Naive B cell (primary cell): ENCODE data around the gene SETMAR. TPM values are rescaled to one million over a fixed set of nuclear protein-coding genes. Genes with fewer than 3 reads are reported as not detected.
A peak's percentile ranks its signal among the peaks of the same experiment; 100 is the strongest.
"Not testable (repeated sequence)": the region's sequence is repeated elsewhere in the genome, so short reads cannot be mapped to it uniquely, and the experiment has no call there.

Experiments
- ATAC-seq, 2 donors: fragments of 150-1000 bp; cut with Tn5 transposase; 2 replicates each; pipeline ENCODE4 v1.10.0; 2021; ENCODE audit warnings: low read depth in 2 of 2, mild to moderate bottlenecking in 2 of 2, moderate library complexity in 2 of 2
- DNase-seq: peaks from one replicate; pipeline ENCODE4 v3.0.0; 2022
- H3K27ac Mint-ChIP-seq, 6 donors: one replicate each; pipeline ENCODE4 v1.8.0; 2020 to 2022; ENCODE audit warnings: mild to moderate bottlenecking in 6 of 6, mixed read lengths in 6 of 6, moderate library complexity in 5 of 6, inconsistent platforms in 2 of 6
- H3K27me3 Mint-ChIP-seq, 3 donors: one replicate each; pipeline ENCODE4 v1.8.0; 2021 to 2022; ENCODE audit warnings: mixed read lengths in 3 of 3, mild to moderate bottlenecking in 1 of 3
- H3K36me3 Mint-ChIP-seq, 2 donors: one replicate each; pipeline ENCODE4 v1.8.0; 2020 to 2022; ENCODE audit warnings: mixed read lengths in 2 of 2, inconsistent platforms in 1 of 2, mild to moderate bottlenecking in 1 of 2
- H3K4me1 Mint-ChIP-seq, 3 donors: one replicate each; pipeline ENCODE4 v1.8.0; 2020 to 2022; ENCODE audit warnings: mixed read lengths in 3 of 3, inconsistent platforms in 1 of 3, mild to moderate bottlenecking in 1 of 3, moderate library complexity in 1 of 3
- H3K4me3 Mint-ChIP-seq, 8 donors: one replicate each; pipeline ENCODE4 v1.8.0; 2020 to 2022; ENCODE audit warnings: mild to moderate bottlenecking in 8 of 8, mixed read lengths in 8 of 8, moderate library complexity in 8 of 8, inconsistent platforms in 2 of 8
- H3K9me3 Mint-ChIP-seq, 7 donors: one replicate each; pipeline ENCODE4 v1.8.0; 2020 to 2022; ENCODE audit warnings: mixed read lengths in 7 of 7, mild to moderate bottlenecking in 5 of 7, inconsistent platforms in 2 of 7, moderate library complexity in 1 of 7
- polyA plus RNA-seq, 6 donors: library from polyadenylated mRNA; unstranded; fragments of 300-500 nt; fragmentation: Illumina TruSeq; gene quantifications; one replicate each; pipeline ENCODE4 v1.2.3, GENCODE V29; 2021; ENCODE audit warnings: low read depth in 6 of 6

Gene SETMAR
- polyA plus RNA-seq, 6 donors from 2014 or later, result 7.4 to 11.1 (median 8.3) TPM; not detected in 1

GRCh38 chr3:4323246-4324027 is 20.3 kb downstream of the SETMAR start:
- Mint-ChIP-seq H3K27ac (peak overlapping the region in 1 of 6 donors; percentile 94), H3K9me3 (peaks cover 0 to 11% (median 2%) of the 10 kb centered on the region in 7 donors), H3K36me3 (peaks cover 0 to 2% of the 10 kb centered on the region in 2 donors), H3K27me3 (no peaks in the 10 kb centered on the region), H3K4me1 (no peaks in the 10 kb centered on the region), H3K4me3 (no peak overlapping the region)
- DNase-seq (no peak), ATAC-seq (no peak)

GRCh38 chr3:4326868-4327267 is 23.7 kb downstream of the SETMAR start:
- no peaks in the 10 kb centered on the region for H3K4me1 Mint-ChIP-seq

GRCh38 chr3:4329806-4330205 is 26.6 kb downstream of the SETMAR start:
- H3K27me3 Mint-ChIP-seq, ATAC-seq, DNase-seq, H3K27ac Mint-ChIP-seq, H3K4me3 Mint-ChIP-seq, H3K4me1 Mint-ChIP-seq: not testable (repeated sequence)
- H3K36me3 Mint-ChIP-seq, result peaks cover 9 to 19% of the 10 kb centered on the region in 2 donors
- H3K9me3 Mint-ChIP-seq, result peaks cover 8 to 34% (median 25%) of the 10 kb centered on the region in 7 donors

More at GRCh38 chr3:4326868-4327267, 23.7 kb downstream of the SETMAR start:
- H3K9me3 Mint-ChIP-seq, result peaks cover 8 to 34% (median 25%) of the 10 kb centered on the region in 7 donors
- peaks cover 9 to 19% of the 10 kb centered on the region in 2 donors for H3K36me3 Mint-ChIP-seq
- no peak overlapping the region for H3K4me3 Mint-ChIP-seq
- DNase-seq (no peak), ATAC-seq (no peak)
- H3K27me3 Mint-ChIP-seq, result no peaks in the 10 kb centered on the region
- H3K27ac Mint-ChIP-seq, result no peak overlapping the region

GRCh38 chr3:4332111-4332510 is 28.9 kb downstream of the SETMAR start:
- ATAC-seq, result no peak
- H3K27me3 Mint-ChIP-seq, result no peaks in the 10 kb centered on the region
- peaks cover 0 to 5% (median 0%) of the 10 kb centered on the region in 3 donors for H3K4me1 Mint-ChIP-seq
- H3K27ac Mint-ChIP-seq, result no peak overlapping the region
- peaks cover 9 to 19% of the 10 kb centered on the region in 2 donors for H3K36me3 Mint-ChIP-seq
- H3K9me3 Mint-ChIP-seq, result peaks cover 8 to 26% (median 25%) of the 10 kb centered on the region in 7 donors
- no peak for DNase-seq
- H3K4me3 Mint-ChIP-seq, result no peak overlapping the region

- Mint-ChIP-seq H3K36me3 (peaks cover 9 to 19% of the 10 kb centered on the region in 2 donors), H3K4me1 (peaks cover 0 to 5% (median 0%) of the 10 kb centered on the region in 3 donors), H3K27me3 (no peaks in the 10 kb centered on the region), H3K4me3 (no peak overlapping the region), H3K27ac (no peak overlapping the region), H3K9me3 (peaks cover 8 to 26% (median 24%) of the 10 kb centered on the region in 7 donors)
- ATAC-seq (no peak), DNase-seq (no peak)
These were observed 29.4 kb downstream of the SETMAR start for GRCh38 chr3:4332574-4332973.

GRCh38 chr3:4332991-4333390 is 29.8 kb downstream of the SETMAR start:
- ATAC-seq (no peak), DNase-seq (no peak)
- no peak overlapping the region for H3K4me3 Mint-ChIP-seq
- peaks cover 9 to 19% of the 10 kb centered on the region in 2 donors for H3K36me3 Mint-ChIP-seq
- peak overlapping the region in 1 of 6 donors; percentile 80 for H3K27ac Mint-ChIP-seq
- peaks cover 8 to 26% (median 23%) of the 10 kb centered on the region in 7 donors for H3K9me3 Mint-ChIP-seq
- H3K27me3 Mint-ChIP-seq, result no peaks in the 10 kb centered on the region
- peaks cover 0 to 5% (median 0%) of the 10 kb centered on the region in 3 donors for H3K4me1 Mint-ChIP-seq

- Mint-ChIP-seq H3K4me3 (no peak overlapping the region), H3K36me3 (peaks cover 7 to 9% of the 10 kb centered on the region in 2 donors), H3K27ac (no peak overlapping the region), H3K4me1 (peaks cover 0 to 5% (median 0%) of the 10 kb centered on the region in 3 donors), H3K27me3 (no peaks in the 10 kb centered on the region), H3K9me3 (peaks cover 6 to 12% (median 10%) of the 10 kb centered on the region in 7 donors)
- DNase-seq (no peak), ATAC-seq (no peak)
These were observed 31.4 kb downstream of the SETMAR start for GRCh38 chr3:4334548-4334947.

- peaks cover 0 to 5% (median 0%) of the 10 kb centered on the region in 3 donors for H3K4me1 Mint-ChIP-seq
- no peak for DNase-seq
- no peak overlapping the region for H3K27ac Mint-ChIP-seq
- H3K36me3 Mint-ChIP-seq, result peaks cover 0 to 7% of the 10 kb centered on the region in 2 donors
- no peaks in the 10 kb centered on the region for H3K9me3 Mint-ChIP-seq
- H3K27me3 Mint-ChIP-seq, result no peaks in the 10 kb centered on the region
- H3K4me3 Mint-ChIP-seq, result no peak overlapping the region
- ATAC-seq, result no peak
These were observed 32.8 kb downstream of the SETMAR start for GRCh38 chr3:4335840-4336562.

- Mint-ChIP-seq H3K4me1 (peaks cover 0 to 5% (median 0%) of the 10 kb centered on the region in 3 donors), H3K36me3 (peaks cover 0 to 7% of the 10 kb centered on the region in 2 donors), H3K4me3 (no peak overlapping the region), H3K27me3 (no peaks in the 10 kb centered on the region), H3K27ac (peak overlapping the region in 1 of 6 donors; percentile 0), H3K9me3 (no peaks in the 10 kb centered on the region)
- no peak for ATAC-seq
- no peak for DNase-seq
These were observed 33.8 kb downstream of the SETMAR start for GRCh38 chr3:4336850-4337546.

GRCh38 chr3:4338751-4339150 is 35.6 kb downstream of the SETMAR start:
- Mint-ChIP-seq H3K27me3 (no peaks in the 10 kb centered on the region), H3K4me1 (no peaks in the 10 kb centered on the region), H3K4me3 (no peak overlapping the region), H3K9me3 (no peaks in the 10 kb centered on the region), H3K27ac (no peak overlapping the region), H3K36me3 (peaks cover 0 to 7% of the 10 kb centered on the region in 2 donors)
- ATAC-seq (no peak), DNase-seq (no peak)

GRCh38 chr3:4340077-4340410 is 36.9 kb downstream of the SETMAR start:
- H3K4me3 Mint-ChIP-seq, result no peak overlapping the region
- peak overlapping the region in 2 of 6 donors; percentile 1 to 7 for H3K27ac Mint-ChIP-seq
- H3K4me1 Mint-ChIP-seq, result peaks cover 0 to 4% (median 0%) of the 10 kb centered on the region in 3 donors
- ATAC-seq (no peak), DNase-seq (no peak)
- H3K27me3 Mint-ChIP-seq, result no peaks in the 10 kb centered on the region
- H3K9me3 Mint-ChIP-seq, result no peaks in the 10 kb centered on the region
- peaks cover 0 to 7% of the 10 kb centered on the region in 2 donors for H3K36me3 Mint-ChIP-seq

- Mint-ChIP-seq H3K9me3 (no peaks in the 10 kb centered on the region), H3K4me3 (no peak overlapping the region), H3K27me3 (no peaks in the 10 kb centered on the region), H3K36me3 (peaks cover 0 to 7% of the 10 kb centered on the region in 2 donors), H3K27ac (peak overlapping the region in 3 of 6 donors; percentile 1 to 7 (median 1)), H3K4me1 (peaks cover 0 to 4% (median 0%) of the 10 kb centered on the region in 3 donors)
- no peak for DNase-seq
- ATAC-seq, result no peak
These were observed 37.5 kb downstream of the SETMAR start for GRCh38 chr3:4340411-4341335.
